Loucy (cell line): Measurements from ENCODE around the gene POGLUT2.

ENCODE experiments used
- H2AFZ ChIP-seq: fragments of 200-600 bp; sonication (generic); 2 replicates; pipeline ENCODE4 v1.6.0; 2016; ENCODE audit warnings: antibody characterized with exemption, mild to moderate bottlenecking, low read length, moderate library complexity
- H3F3A ChIP-seq: fragments of 200-600 bp; 2 replicates; pipeline ENCODE4 v1.6.0; 2016; ENCODE audit warnings: antibody characterized with exemption, low read depth, mild to moderate bottlenecking
- H3K27me3 ChIP-seq: fragments of 200-600 bp; sonication (generic); 2 replicates; pipeline ENCODE4 v1.6.1; 2014; ENCODE audit warnings: low read length, mild to moderate bottlenecking; ENCODE audit not compliant: insufficient read depth, poor library complexity, severe bottlenecking
- H3K36me3 ChIP-seq: fragments of 200-600 bp; sonication (generic); 2 replicates; pipeline ENCODE4 v1.6.1; 2016; ENCODE audit warnings: low read length; ENCODE audit not compliant: insufficient read depth
- H3K4me1 ChIP-seq: fragments of 200-600 bp; sonication (generic); 2 replicates; pipeline ENCODE4 v1.5.1; 2014; ENCODE audit warnings: low read length, mild to moderate bottlenecking; ENCODE audit not compliant: insufficient read depth, poor library complexity, severe bottlenecking
- H3K4me2 ChIP-seq: fragments of 200-600 bp; sonication (generic); 2 replicates; pipeline ENCODE4 v1.6.0; 2014; ENCODE audit warnings: antibody characterized with exemption, low read length, low read depth, mild to moderate bottlenecking; ENCODE audit not compliant: poor library complexity, severe bottlenecking
- H3K4me3 ChIP-seq: fragments of 200-600 bp; sonication (generic); 2 replicates; pipeline ENCODE4 v1.5.1; 2014; ENCODE audit warnings: low read length, mild to moderate bottlenecking, mixed read lengths; ENCODE audit not compliant: poor library complexity, severe bottlenecking
- H3K79me2 ChIP-seq: fragments of 200-600 bp; sonication (generic); 2 replicates; pipeline ENCODE4 v1.6.1; 2014; ENCODE audit warnings: low read length; ENCODE audit not compliant: insufficient read depth
- H3K9ac ChIP-seq: fragments of 200-600 bp; sonication (generic); 2 replicates; pipeline ENCODE4 v1.6.0; 2014; ENCODE audit warnings: mild to moderate bottlenecking, low read depth, low read length, moderate library complexity; ENCODE audit not compliant: poor library complexity, severe bottlenecking
- H3K9me2 ChIP-seq: fragments of 200-600 bp; sonication (generic); replicated peaks from 2 replicates; pipeline ENCODE4 v1.6.1; 2016; ENCODE audit warnings: low read depth, low read length, mixed read lengths
- H3K9me3 ChIP-seq: fragments of 200-600 bp; sonication (generic); 2 replicates; pipeline ENCODE4 v1.6.1; 2014; ENCODE audit warnings: mild to moderate bottlenecking, antibody characterized with exemption, low read length, low read depth; ENCODE audit not compliant: insufficient read depth
- H4K20me1 ChIP-seq: fragments of 200-600 bp; sonication (generic); 2 replicates; pipeline ENCODE4 v1.6.0; 2014; ENCODE audit warnings: antibody characterized with exemption, low read length, mild to moderate bottlenecking; ENCODE audit not compliant: insufficient read depth, poor library complexity, severe bottlenecking
- CTCF ChIP-seq: fragments of 200-600 bp; sonication (generic); conservative IDR thresholded peaks from 2 replicates; pipeline ENCODE4 v1.5.1; 2014; ENCODE audit warnings: mild to moderate bottlenecking, antibody characterized with exemption, low read length
- EZH2phosphoT487 ChIP-seq: fragments of 200-600 bp; IDR thresholded peaks from 2 replicates; pipeline ENCODE4 v1.6.1; 2018; ENCODE audit warnings: antibody characterized with exemption, mild to moderate bottlenecking, moderate library complexity, borderline replicate concordance

POGLUT2 gene

DNA sequence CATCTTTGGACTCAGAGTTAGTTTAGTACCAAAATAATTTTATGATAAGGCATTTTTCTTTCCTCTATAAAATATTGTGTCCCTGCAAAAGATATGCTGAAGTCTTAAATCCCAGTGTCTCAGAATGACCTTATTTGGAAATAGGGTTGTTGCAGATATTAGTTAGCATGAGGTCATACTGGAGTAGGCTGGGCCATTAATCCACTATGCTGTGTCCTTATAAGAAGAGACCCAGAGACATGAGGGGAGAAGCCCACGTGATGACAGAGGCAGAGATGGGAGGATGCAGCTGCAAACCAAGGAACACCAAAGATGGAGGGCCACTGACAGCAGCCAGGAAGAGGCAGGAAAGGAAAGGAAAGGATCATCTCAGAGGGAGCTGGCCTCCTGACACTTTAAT lies 6.4 kb downstream of the POGLUT2 start:
- Histone ChIP-seq H3K9me3 (no peaks in the 10 kb centered on the region), H3K27me3 (no peaks in the 10 kb centered on the region), H3F3A (no peaks in the 10 kb centered on the region), H4K20me1 (no peaks in the 10 kb centered on the region), H3K4me3 (no peak overlapping the region), H3K4me2 (no peak overlapping the region), H3K9me2 (no peaks in the 10 kb centered on the region), H2AFZ (no peak overlapping the region), H3K79me2 (no peaks in the 10 kb centered on the region), H3K36me3 (no peaks in the 10 kb centered on the region), H3K4me1 (no peaks in the 10 kb centered on the region), H3K9ac (no peak overlapping the region)
- TF ChIP-seq CTCF: no peak
- TF ChIP-seq EZH2phosphoT487: no peak

DNA sequence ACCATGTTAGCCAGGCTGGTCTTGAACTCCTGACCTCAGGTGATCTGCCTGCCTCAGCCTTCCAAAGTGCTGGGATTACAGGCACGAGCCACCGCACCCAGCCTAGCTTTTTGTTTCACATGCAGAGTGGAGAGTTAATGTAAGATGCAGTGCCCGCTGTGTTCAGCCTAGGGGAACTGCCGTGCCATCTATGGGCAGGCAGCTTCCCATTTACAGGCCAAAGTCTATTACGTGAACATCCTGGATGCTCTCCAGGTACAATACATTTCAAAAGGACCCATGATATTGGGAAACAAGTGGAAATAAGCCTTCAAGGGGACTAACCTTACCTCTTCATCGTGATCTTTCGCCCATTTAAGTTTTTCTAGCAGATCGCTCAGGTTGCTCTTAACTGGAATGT lies 10.1 kb downstream of the POGLUT2 start:
- Histone ChIP-seq H3K9me3 (no peaks in the 10 kb centered on the region), H3F3A (no peaks in the 10 kb centered on the region), H3K27me3 (no peaks in the 10 kb centered on the region), H3K4me1 (no peaks in the 10 kb centered on the region), H3K36me3 (no peaks in the 10 kb centered on the region), H4K20me1 (no peaks in the 10 kb centered on the region), H3K4me3 (no peak overlapping the region), H3K4me2 (no peak overlapping the region), H3K9me2 (no peaks in the 10 kb centered on the region), H3K9ac (no peak overlapping the region), H2AFZ (no peak overlapping the region), H3K79me2 (no peaks in the 10 kb centered on the region)
- TF ChIP-seq CTCF (no peak), EZH2phosphoT487 (no peak)

GRCh38 chr13:102784483-102784882 lies 14.3 kb downstream of the POGLUT2 start:
- Histone ChIP-seq H3K79me2 (no peaks in the 10 kb centered on the region), H2AFZ (no peak overlapping the region), H3K9ac (no peak overlapping the region), H3K9me2 (no peaks in the 10 kb centered on the region), H3K4me1 (peaks cover 15% of the 10 kb centered on the region), H3K4me3 (no peak overlapping the region), H3K27me3 (no peaks in the 10 kb centered on the region), H4K20me1 (no peaks in the 10 kb centered on the region), H3K36me3 (no peaks in the 10 kb centered on the region), H3K4me2 (no peak overlapping the region), H3F3A (peaks cover 10% of the 10 kb centered on the region; the same call in 1 of the 2 replicates), H3K9me3 (peaks cover 7% of the 10 kb centered on the region; the same call in 1 of the 2 replicates)
- TF ChIP-seq CTCF: no peak
- TF ChIP-seq EZH2phosphoT487: no peak
